K562 (cell line): Measurements from ENCODE around the gene CASP2. TPM values are rescaled to one million over a fixed set of nuclear protein-coding genes. Genes with fewer than 3 reads are reported as not detected.

Source experiments
- ARID2 ChIP-seq: fragments of 450-650 bp; IDR thresholded peaks from 2 replicates; pipeline ENCODE4 v1.6.1; 2017; ENCODE audit warnings: antibody characterized with exemption, mild to moderate bottlenecking
- ATF4 ChIP-seq: fragments of 450-650 bp; formaldehyde crosslinking; IDR thresholded peaks from 2 replicates; pipeline ENCODE4 v1.4.0; 2022; ENCODE audit warnings: mild to moderate bottlenecking, moderate library complexity
- CBX3 ChIP-seq, 2 experiments: IDR thresholded peaks; 1 replicate in 1 of 2; 2 replicates in 1 of 2; pipeline ENCODE4 v1.6.1; 2012; ENCODE audit warnings: inconsistent platforms in 2 of 2, low read length in 2 of 2, borderline replicate concordance in 1 of 2, control low read depth in 1 of 2
- CEBPG ChIP-seq, 3 experiments: fragments of 200-800 bp in 1 of 3; sonication (Bioruptor generic) in 1 of 3; sonication (generic) in 1 of 3; formaldehyde crosslinking in 1 of 3; IDR thresholded peaks in 2 of 3; conservative IDR thresholded peaks in 1 of 3; 2 replicates each; pipeline versions ENCODE4 v1.6.1 to v1.8.0; 2016 to 2022; ENCODE audit warnings: missing compliant biosample characterization in 2 of 3, missing genetic modification characterization in 2 of 3, mild to moderate bottlenecking in 1 of 3, missing genetic modification reagents in 1 of 3
- E2F8 ChIP-seq: fragments of 450-650 bp; IDR thresholded peaks from 2 replicates; pipeline ENCODE4 v1.7.1; 2018; ENCODE audit warnings: mild to moderate bottlenecking, low read depth; ENCODE audit not compliant: partially characterized antibody
- FOXJ2 ChIP-seq: fragments of 200-800 bp; sonication (Bioruptor generic); IDR thresholded peaks from 2 replicates; pipeline ENCODE4 v1.6.1; 2016; ENCODE audit warnings: missing genetic modification characterization, missing compliant biosample characterization
- KAT8 ChIP-seq: fragments of 450-650 bp; IDR thresholded peaks from 2 replicates; pipeline ENCODE4 v1.6.1; 2016; ENCODE audit warnings: low read depth, mild to moderate bottlenecking
- LEF1 ChIP-seq: fragments of 450-650 bp; IDR thresholded peaks from 2 replicates; pipeline ENCODE4 v1.6.1; 2016; ENCODE audit warnings: mild to moderate bottlenecking
- MBD2 ChIP-seq: sonication (generic); IDR thresholded peaks from 2 replicates; pipeline ENCODE4 v1.6.1; 2016; ENCODE audit warnings: low read depth, borderline replicate concordance
- MLX ChIP-seq, 2 experiments: fragments of 450-650 bp in 1 of 2; sonication (generic) in 1 of 2; formaldehyde crosslinking; conservative IDR thresholded peaks; 2 replicates each; pipeline versions ENCODE4 v1.4.0 to v1.8.1; 2020 to 2022; ENCODE audit warnings: mild to moderate bottlenecking in 1 of 2, missing genetic modification reagents in 1 of 2
- NFIX ChIP-seq: fragments of 250-450 bp; sonication (Bioruptor Pico); IDR thresholded peaks from 2 replicates; pipeline ENCODE4 v1.4.0; 2020; ENCODE audit warnings: low read depth, mild to moderate bottlenecking, moderate library complexity
- PATZ1 ChIP-seq: fragments of 250-450 bp; sonication (Bioruptor Pico); IDR thresholded peaks from 2 replicates; pipeline ENCODE4 v1.5.0; 2020; ENCODE audit warnings: mild to moderate bottlenecking, borderline replicate concordance
- PKNOX1 ChIP-seq: fragments of 450-650 bp; IDR thresholded peaks from 2 replicates; pipeline ENCODE4 v1.6.1; 2016
- SLC30A9 ChIP-seq: fragments of 250-450 bp; sonication (Bioruptor Pico); IDR thresholded peaks from 2 replicates; pipeline ENCODE4 v1.8.0; 2022; ENCODE audit warnings: mild to moderate bottlenecking, moderate library complexity
- ZBED1 ChIP-seq: IDR thresholded peaks from 2 replicates; pipeline ENCODE4 v1.6.1; 2014
- ZKSCAN1 ChIP-seq: fragments of 150-350 bp; IDR thresholded peaks from 2 replicates; pipeline ENCODE4 v1.6.1; 2016; ENCODE audit warnings: low read depth, low read length
- ZNF57 ChIP-seq: fragments of 450-650 bp; formaldehyde crosslinking; IDR thresholded peaks from 2 replicates; pipeline ENCODE4 v1.4.0; 2020; ENCODE audit warnings: mild to moderate bottlenecking, moderate library complexity
- ZNF766 ChIP-seq: fragments of 200-800 bp; sonication (Bioruptor generic); conservative IDR thresholded peaks from 2 replicates; pipeline ENCODE4 v1.6.1; 2016; ENCODE audit warnings: missing genetic modification characterization, missing compliant biosample characterization
- ZSCAN29 ChIP-seq: fragments of 450-650 bp; IDR thresholded peaks from 2 replicates; pipeline ENCODE4 v1.6.1; 2017
- polyA plus RNA-seq, 8 experiments: library from polyadenylated mRNA; depleted of rRNA in 4 of 8; stranded (reverse) in 5 of 8; unstranded in 3 of 8; fragments of >200 nt; fragmentation: Nextera tagmentation in 2 of 8; fragmentation: Illumina TruSeq in 1 of 8; extraction: Ambion mirVana in 2 of 8; extraction: Trizol in 1 of 8; gene quantifications; 2 replicates each; pipeline versions ENCODE4 v1.2.1 to v1.2.3, GENCODE V29; 2011 to 2014; ENCODE audit warnings: inconsistent platforms in 1 of 8, missing spikeins in 1 of 8
- total RNA-seq, 7 experiments: library from RNA; depleted of rRNA in 6 of 7; stranded (reverse); fragments of >200 nt in 6 of 7; fragmentation: Illumina TruSeq in 2 of 7; extraction: Trizol in 2 of 7; gene quantifications; 2 replicates each; pipeline versions ENCODE4 v1.2.1 to v1.2.3, GENCODE V29; 2011 to 2021; ENCODE audit warnings: low replicate concordance in 1 of 7

CASP2 gene
- total and polyA plus RNA-seq, 9 of the 15 experiments (the other 6 are each of a cell fraction or from before 2014, with no cell fraction given), result 18.8 to 64.9 (median 24.1) TPM

GRCh38 chr7:143240291-143241168 is 47.6 kb upstream of the CASP2 start (continued):
- TF ChIP-seq MLX (CRISPR knock-in tag; conservative IDR thresholded peaks at IDR 0.05) (no peak), ATF4 (no peak), KAT8 (no peak), ARID2 (peak; percentile 39; the same call in 1 of the 2 replicates), NFIX (no peak), CEBPG (CRISPR knock-in tag; IDR thresholded peaks at IDR 0.05) (no peak), CEBPG (tag; conservative IDR thresholded peaks at IDR 0.05 in 1 of 2, IDR thresholded peaks at IDR 0.05 in 1 of 2) (peak in 1 of 2 experiments; percentile 57; a peak in 1 of 4 replicates), CBX3 (IDR thresholded peaks at IDR 0.05; ENCODE audit: borderline replicate concordance in 1 of 2, low read length in 2 of 2) (peak in 1 of 2 experiments; percentile 49; a peak in 1 of 3 replicates), PKNOX1 (no peak), MBD2 (no peak), ZNF57 (no peak), ZBED1 (no peak), ZSCAN29 (no peak), FOXJ2 (tag) (no peak), E2F8 (peak; percentile 47), SLC30A9 (CRISPR knock-in tag) (no peak), ZNF766 (CRISPR knock-in tag) (no peak), ZKSCAN1 (no peak), LEF1 (no peak), PATZ1 (CRISPR knock-in tag) (no peak)
